Measurements from ENCODE around the gene ZNF555.

- TF ChIP-seq CTCF (conservative IDR thresholded peaks at IDR 0.05; ENCODE audit: low read depth, low read length) (no peak), EZH2 (IDR thresholded peaks at IDR 0.05; ENCODE audit: low read length, unreplicated experiment) (no peak)
These were observed 28.7 kb upstream of the ZNF555 start for GRCh38 chr19:2812414-2813234.
